HEK293T (cell line): ENCODE measurements around the gene TMEM184C.

Experiments used
- CTCF ChIA-PET: fragments of 350-600 bp; formaldehyde crosslinking; extraction: SDS; loops from one replicate; lab custom pipeline; 2021; ENCODE audit warnings: antibody characterized with exemption, inconsistent platforms; lab: Yijun Ruan, JAX
- POLR2A ChIA-PET: fragments of 350-600 bp; formaldehyde crosslinking; extraction: SDS; loops from one replicate; lab custom pipeline; 2020; ENCODE audit warnings: antibody characterized with exemption, inconsistent platforms; lab: Yijun Ruan, JAX
- DNase-seq: peaks from one replicate; pipeline ENCODE4 v3.0.0; 2012; ENCODE audit warnings: mixed read lengths; ENCODE audit errors: extremely low spot score
- ARNT ChIP-seq: fragments of 450-650 bp; IDR thresholded peaks from 2 replicates; pipeline ENCODE4 v1.6.1; 2017; ENCODE audit warnings: mild to moderate bottlenecking
- BHLHE40 ChIP-seq: fragments of 450-650 bp; IDR thresholded peaks from 2 replicates; pipeline ENCODE4 v1.6.1; 2016; ENCODE audit warnings: mild to moderate bottlenecking, moderate library complexity, borderline replicate concordance
- CTBP1 ChIP-seq: fragments of 450-650 bp; IDR thresholded peaks from 2 replicates; pipeline ENCODE4 v1.6.1; 2016; ENCODE audit warnings: borderline replicate concordance
- ELF4 ChIP-seq: fragments of 450-650 bp; IDR thresholded peaks from 2 replicates; pipeline ENCODE4 v1.6.1; 2017; ENCODE audit warnings: antibody characterized with exemption
- FOXA1 ChIP-seq: fragments of 450-650 bp; IDR thresholded peaks from 2 replicates; pipeline ENCODE4 v1.6.1; 2016; ENCODE audit warnings: mild to moderate bottlenecking
- FOXK2 ChIP-seq: fragments of 450-650 bp; IDR thresholded peaks from 2 replicates; pipeline ENCODE4 v1.6.1; 2016; ENCODE audit warnings: mild to moderate bottlenecking
- FOXM1 ChIP-seq: fragments of 450-650 bp; IDR thresholded peaks from 2 replicates; pipeline ENCODE4 v1.6.1; 2017; ENCODE audit warnings: mild to moderate bottlenecking, borderline replicate concordance
- HDGF ChIP-seq: fragments of 450-650 bp; IDR thresholded peaks from 2 replicates; pipeline ENCODE4 v1.6.1; 2017; ENCODE audit warnings: antibody characterized with exemption, borderline replicate concordance
- L3MBTL2 ChIP-seq: fragments of 450-650 bp; conservative IDR thresholded peaks from 2 replicates; pipeline ENCODE4 v1.6.1; 2016; ENCODE audit warnings: mild to moderate bottlenecking
- LEF1 ChIP-seq: fragments of 450-650 bp; IDR thresholded peaks from 2 replicates; pipeline ENCODE4 v1.6.1; 2017; ENCODE audit warnings: mild to moderate bottlenecking, borderline replicate concordance
- NFRKB ChIP-seq: fragments of 450-650 bp; IDR thresholded peaks from 2 replicates; pipeline ENCODE4 v1.6.1; 2016; ENCODE audit warnings: mild to moderate bottlenecking, moderate library complexity
- SP1 ChIP-seq: fragments of 450-650 bp; IDR thresholded peaks from 2 replicates; pipeline ENCODE4 v1.6.1; 2017
- SUZ12 ChIP-seq: fragments of 450-650 bp; IDR thresholded peaks from 2 replicates; pipeline ENCODE4 v1.6.1; 2016; ENCODE audit warnings: mild to moderate bottlenecking
- TARDBP ChIP-seq: fragments of 450-650 bp; IDR thresholded peaks from 2 replicates; pipeline ENCODE4 v1.6.1; 2016
- ZNF384 ChIP-seq: fragments of 450-650 bp; IDR thresholded peaks from 2 replicates; pipeline ENCODE4 v1.6.1; 2016
- TF ChIP-seq, protein P1 (sequence below): fragments of 450-650 bp; IDR thresholded peaks from 2 replicates; pipeline ENCODE4 v1.6.1; 2016

The TMEM184C gene

DNA sequence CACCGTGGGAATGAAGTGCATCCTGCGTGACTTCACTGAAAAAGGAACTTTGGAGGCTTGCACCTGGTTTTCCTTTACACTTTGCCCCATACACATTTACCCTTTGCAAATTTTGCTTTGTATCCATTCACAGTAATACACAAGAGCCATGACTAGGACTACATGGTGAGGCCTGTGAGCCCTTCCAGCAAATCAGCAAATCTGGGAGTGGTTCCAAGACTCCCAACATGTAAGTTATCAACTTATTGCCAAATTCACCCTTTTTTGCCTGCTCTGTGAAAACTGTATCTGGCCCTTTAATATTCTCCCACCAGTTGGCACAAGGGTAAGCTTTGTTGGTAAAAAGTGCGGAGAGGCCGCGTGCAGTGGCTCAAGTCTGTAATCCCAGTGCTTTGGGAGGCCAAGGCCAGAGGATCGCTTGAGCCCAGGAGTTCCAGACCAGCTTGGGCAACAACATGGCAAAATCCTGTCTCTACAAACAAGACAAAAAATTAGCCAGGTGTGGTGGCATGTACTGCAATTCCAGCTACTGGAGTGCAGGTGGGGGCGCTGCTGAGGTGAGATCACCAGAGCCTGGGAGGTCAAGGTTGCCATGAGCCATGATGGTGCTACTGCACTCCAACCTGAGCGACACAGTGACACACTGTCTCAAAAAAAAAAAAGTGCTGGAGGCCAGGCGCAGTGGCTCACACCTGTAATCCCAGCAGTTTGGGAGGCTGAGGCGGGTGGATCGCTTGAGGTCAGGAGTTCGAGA, 61.8 kb downstream of the TMEM184C start:
- ChIA-PET POLR2A (no interaction called here), CTCF (interaction anchor here (0.7 to 1.7 kb wide), 3 partner anchors 33 to 188 kb away, joined by 3 to 4 read pairs (median 3); partner anchors contain the start of gene TMEM184C)
- no peak for DNase-seq
- TF ChIP-seq TARDBP (no peak), ZNF384 (no peak), FOXM1 (no peak), FOXK2 (no peak), NFRKB (no peak), BHLHE40 (no peak), FOXA1 (no peak), HDGF (no peak)
- TF ChIP-seq, protein P1, sequence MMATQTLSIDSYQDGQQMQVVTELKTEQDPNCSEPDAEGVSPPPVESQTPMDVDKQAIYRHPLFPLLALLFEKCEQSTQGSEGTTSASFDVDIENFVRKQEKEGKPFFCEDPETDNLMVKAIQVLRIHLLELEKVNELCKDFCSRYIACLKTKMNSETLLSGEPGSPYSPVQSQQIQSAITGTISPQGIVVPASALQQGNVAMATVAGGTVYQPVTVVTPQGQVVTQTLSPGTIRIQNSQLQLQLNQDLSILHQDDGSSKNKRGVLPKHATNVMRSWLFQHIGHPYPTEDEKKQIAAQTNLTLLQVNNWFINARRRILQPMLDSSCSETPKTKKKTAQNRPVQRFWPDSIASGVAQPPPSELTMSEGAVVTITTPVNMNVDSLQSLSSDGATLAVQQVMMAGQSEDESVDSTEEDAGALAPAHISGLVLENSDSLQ: no peak

DNA sequence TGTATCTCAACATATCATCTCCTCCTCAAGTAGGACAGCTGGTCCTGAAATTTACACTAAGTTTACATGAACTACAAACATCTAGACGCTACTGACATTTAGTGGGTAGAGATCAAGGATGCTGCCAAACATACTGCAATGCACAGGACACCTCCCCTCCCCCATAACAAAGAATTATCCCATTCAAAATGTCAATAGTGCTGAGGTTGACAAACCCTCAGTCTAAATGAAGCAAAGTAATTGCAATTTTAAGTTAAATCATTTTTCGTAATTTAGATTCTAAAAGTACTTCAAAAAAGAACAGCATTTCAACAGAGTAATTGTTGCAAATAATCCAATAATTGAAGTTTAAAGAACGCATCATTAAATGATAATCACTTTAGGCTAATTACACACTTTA, 65.6 kb downstream of the TMEM184C start:
- ChIA-PET CTCF (interaction anchor here (2.5 kb wide), 1 partner anchor 184 kb away, joined by 19 read pairs; no protein-coding TSS in a partner anchor), POLR2A (interaction anchor here (0.6 to 2.6 kb wide), 7 partner anchors 9 to 755 kb away, joined by 3 to 42 read pairs (median 17); partner anchors contain the start of genes ARHGAP10 and TMEM184C)
- no peak for DNase-seq

DNA sequence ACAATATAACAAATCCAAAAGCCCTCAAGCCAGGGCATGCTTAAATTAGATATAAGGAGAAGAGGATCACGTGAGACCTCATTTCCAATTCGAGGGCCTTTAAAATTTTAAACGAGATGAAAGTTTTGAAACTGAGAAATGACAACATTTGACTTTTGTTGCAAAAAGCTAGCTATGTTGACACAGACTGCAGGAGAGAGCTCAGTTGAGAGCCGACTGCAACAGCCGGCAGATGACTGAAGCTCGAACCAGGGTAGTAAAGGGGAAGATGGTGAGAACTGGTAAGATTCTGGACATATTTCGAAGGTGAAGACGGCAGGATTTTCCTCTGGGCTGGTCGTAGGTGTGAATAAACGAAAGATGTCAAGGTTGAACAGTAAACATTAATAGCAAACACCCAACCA, 66.0 kb downstream of the TMEM184C start:
- CTCF ChIA-PET: interaction anchor here (1.8 to 2.5 kb wide), 2 partner anchors 66 to 184 kb away, joined by 3 to 19 read pairs; partner anchors contain the start of gene TMEM184C
- peak; percentile 20 for DNase-seq
- POLR2A ChIA-PET: interaction anchor here (0.6 to 2.6 kb wide), 29 partner anchors 9 to 755 kb away, joined by 3 to 42 read pairs (median 5); partner anchors contain the start of genes ARHGAP10 and TMEM184C
- TF ChIP-seq L3MBTL2 (no peak), HDGF (no peak), TARDBP (no peak), CTBP1 (no peak), SP1 (no peak), FOXM1 (no peak), ZNF384 (no peak), SUZ12 (no peak)
- TF ChIP-seq, protein P1: no peak

More for the DNA sequence above, 65.6 kb downstream of the TMEM184C start:
- TF ChIP-seq ELF4: no peak
- TF ChIP-seq ZNF384: no peak
- TF ChIP-seq FOXM1: no peak
- TF ChIP-seq L3MBTL2: no peak
- no peak for TF ChIP-seq BHLHE40
- TF ChIP-seq LEF1: no peak
- no peak for TF ChIP-seq FOXA1
- TF ChIP-seq SUZ12: no peak
- TF ChIP-seq ARNT: no peak
- TF ChIP-seq NFRKB: no peak
- TF ChIP-seq HDGF: no peak
- no peak for TF ChIP-seq FOXK2
- TF ChIP-seq TARDBP: no peak
- no peak for TF ChIP-seq CTBP1
- no peak for TF ChIP-seq SP1
- TF ChIP-seq, protein P1: no peak

DNA sequence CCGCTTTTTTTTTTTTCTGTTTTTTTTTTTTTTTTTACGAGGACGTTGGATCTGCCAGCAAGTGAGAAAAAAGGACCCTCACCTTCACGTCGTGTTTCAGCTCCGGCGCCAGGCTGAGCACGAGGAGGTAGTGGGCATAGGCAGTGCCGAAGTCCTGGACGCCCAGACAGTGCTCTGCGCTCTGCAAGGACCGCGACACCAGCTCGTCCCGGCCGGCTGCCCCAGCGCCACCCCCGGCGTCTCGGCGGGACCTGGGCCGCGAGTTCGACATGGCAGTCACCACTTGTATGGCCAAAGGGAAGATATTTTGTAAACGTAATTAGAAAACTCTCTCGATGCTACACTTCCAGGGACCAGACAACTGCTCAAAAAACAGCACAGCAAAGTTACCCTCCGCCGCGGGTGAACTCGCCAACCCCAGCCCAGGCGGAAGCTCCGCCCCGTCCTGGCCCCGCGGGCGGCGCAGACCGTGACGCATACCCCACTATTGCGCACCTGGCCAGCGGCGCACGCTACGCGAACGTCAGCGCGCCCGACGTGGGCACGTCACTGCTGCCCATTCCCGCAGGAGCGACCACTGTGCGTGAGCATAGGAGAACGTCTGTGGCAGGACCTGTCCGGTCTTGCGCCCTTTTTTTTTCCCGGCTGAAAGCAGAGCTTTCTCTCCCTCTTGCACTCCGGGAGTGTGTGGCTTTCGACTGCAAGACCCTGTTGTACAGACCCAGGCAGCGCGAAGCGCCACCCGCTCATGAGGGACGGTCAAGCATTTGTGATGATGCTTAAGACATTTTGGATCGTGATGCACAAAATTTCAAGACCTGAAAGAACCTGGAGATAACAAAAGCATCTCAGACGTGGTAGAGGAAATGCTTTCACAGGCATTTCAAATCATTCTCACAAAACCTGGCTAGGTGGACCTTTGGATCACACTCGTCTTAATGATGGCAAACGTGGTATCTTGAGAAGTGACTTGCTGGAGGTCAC, 66.8 kb downstream of the TMEM184C start, which contains the start of gene PRMT9:
PRMT9 (minus strand) TSS at position 447 of the 984 bp plus-strand sequence; CDS start at position 271, 176 bp downstream.
- CTCF ChIA-PET: interaction anchor here (0.6 to 2.5 kb wide), 7 partner anchors 24 to 183 kb away, joined by 3 to 19 read pairs (median 5); partner anchors contain the start of gene TMEM184C
- peak; percentile 93 for DNase-seq
- POLR2A ChIA-PET: interaction anchor here (0.7 to 2.6 kb wide), 61 partner anchors 10 to 756 kb away, joined by 3 to 42 read pairs (median 4); partner anchors contain the start of genes ARHGAP10 and TMEM184C
- TF ChIP-seq FOXA1 (no peak), NFRKB (no peak), L3MBTL2 (peak; percentile 69), CTBP1 (peak; percentile 56; the same call in 1 of the 2 replicates), TARDBP (peak; percentile 73), FOXM1 (no peak), ARNT (peak; percentile 95), LEF1 (no peak; the same call in 1 of the 2 replicates), SP1 (peak; percentile 50; the same call in 1 of the 2 replicates), ZNF384 (peak; percentile 71), SUZ12 (no peak), BHLHE40 (no peak), FOXK2 (no peak), HDGF (no peak), ELF4 (no peak; the same call in 1 of the 2 replicates)
- TF ChIP-seq, protein P1: peak; percentile 66
